Mucosa of gallbladder (tissue), 1 donor: ENCODE measurements around the gene LAMA5. TPM values are rescaled to one million over a fixed set of nuclear protein-coding genes. Genes with fewer than 3 reads are reported as not detected.

Source experiments
- DNase-seq: peaks from one replicate; pipeline ENCODE4 v3.0.0-alpha.2; 2020; ENCODE audit warnings: low spot score
- total RNA-seq: library from RNA; stranded (reverse); gene quantifications from one replicate; pipeline ENCODE4 v1.2.1, GENCODE V29; 2021
- donor health status: DM: no; HTN: no; CAD: no.

Gene LAMA5
- total RNA-seq, 1 donor from 2014 or later, result 298 TPM

DNA sequence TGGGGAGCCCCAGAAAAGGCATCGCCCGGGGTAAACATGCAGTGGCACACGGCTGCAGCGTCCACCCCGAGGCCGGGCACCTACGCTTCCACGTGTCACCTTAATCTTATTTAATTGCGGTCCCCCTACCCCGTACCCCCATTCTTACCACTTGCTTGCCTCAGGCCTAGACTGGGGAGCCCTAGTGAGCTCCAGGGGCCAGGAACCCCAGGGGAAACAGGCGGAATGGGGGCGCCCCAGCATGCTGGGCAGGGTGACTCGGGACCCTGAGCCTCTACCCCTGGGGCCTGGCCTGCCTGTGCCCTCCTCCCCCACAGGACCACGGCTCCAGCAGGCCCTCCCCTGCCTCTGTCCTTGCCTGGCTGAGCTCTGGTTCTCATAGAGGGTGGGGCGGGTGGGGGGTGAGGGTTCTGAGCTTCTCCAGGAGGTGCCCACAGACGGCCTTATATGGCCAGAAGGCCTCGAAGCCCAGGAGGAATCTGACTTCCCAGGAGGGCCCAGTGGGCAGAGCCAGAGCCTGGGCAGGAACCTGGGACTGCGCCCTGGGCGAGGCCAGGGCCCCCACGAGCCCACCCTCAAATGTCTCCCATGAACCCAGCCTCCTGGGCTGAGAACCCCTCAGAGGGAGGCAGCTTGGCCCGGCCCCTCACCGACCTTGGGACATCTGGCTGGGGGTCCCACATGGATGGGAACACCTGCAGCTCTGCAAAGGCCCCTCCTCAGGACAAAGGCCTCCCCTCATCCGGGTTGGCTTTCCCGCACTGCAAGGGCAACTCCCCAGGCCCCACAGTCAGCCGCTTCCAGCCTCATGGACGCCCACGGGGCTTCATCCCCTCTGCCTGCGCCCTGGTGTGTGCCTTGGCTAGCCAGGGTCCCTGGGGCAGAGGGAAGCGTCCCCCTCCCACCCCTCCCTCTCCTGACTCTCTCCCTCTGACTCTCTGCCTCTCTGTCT, 5.2 kb upstream of the LAMA5 start:
- DNase-seq, result no peak

GRCh38 chr20:62371588-62372041, 4.5 kb upstream of the LAMA5 start:
- DNase-seq, result no peak

- DNase-seq, result no peak
Measured at GRCh38 chr20:62370807-62371587, 3.9 kb upstream of the LAMA5 start.

- DNase-seq, result no peak
Measured at GRCh38 chr20:62370115-62370806, 3.1 kb upstream of the LAMA5 start.

DNA sequence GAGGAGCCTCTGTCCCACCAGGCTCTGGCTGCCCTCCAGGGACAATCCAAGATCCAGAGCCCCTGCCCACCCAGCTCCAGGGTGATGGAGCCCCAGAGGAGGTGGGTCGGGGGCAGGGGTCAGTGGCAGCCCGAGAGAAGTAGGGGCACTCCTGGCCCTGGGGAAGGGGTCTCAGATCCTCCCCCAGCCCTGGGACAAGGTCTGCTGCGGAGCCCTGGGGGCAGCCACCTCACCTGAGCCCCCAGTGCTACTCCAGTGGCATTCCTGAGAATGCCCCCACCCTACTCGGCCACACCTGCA, 2.7 kb upstream of the LAMA5 start:
- DNase-seq, result no peak

DNA sequence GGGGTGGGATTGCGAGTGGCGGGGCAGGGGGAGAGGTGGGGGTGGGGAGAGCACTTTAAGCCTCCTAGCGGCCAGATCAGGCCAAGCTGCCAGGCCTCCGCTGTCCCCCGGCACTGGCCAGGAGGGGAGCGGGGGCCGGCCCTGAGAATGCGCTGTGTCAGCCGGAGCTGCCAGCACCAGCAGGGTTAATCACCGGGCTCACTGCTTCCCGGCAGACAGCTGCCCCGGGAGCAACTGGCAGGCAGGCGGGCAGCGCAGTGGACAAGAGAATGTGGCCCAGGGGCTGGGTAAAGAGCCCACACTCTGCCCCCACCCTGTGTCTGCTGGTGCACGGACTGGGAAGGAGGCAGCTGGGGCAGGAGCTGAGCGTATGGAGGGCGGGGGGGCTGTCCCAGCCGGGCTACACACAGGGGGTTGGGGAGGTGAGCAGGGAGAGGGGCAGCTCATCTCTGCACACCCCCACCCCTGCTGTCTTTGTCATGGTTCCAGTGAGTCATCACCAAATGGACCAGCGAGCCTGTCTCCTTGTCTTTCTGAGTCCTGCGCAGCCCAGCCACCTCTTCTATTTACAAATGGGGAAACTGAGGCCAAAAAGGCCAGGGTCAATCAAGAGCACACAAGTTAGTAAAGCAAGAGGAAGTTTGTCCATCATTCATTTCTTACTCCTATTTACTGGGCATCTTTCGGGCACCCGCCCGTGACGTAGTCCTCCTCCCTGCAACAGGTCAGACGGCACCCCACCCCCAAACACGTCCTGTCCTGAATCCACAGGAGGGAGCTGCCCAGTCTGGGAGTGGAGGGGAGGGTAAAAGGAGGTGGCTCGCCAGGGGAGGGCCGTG, 2.1 kb upstream of the LAMA5 start:
- no peak for DNase-seq

- DNase-seq, result no peak
Measured at GRCh38 chr20:62368392-62368975, 1.4 kb upstream of the LAMA5 start.

GRCh38 chr20:62367633-62368391, 700 bp upstream of the LAMA5 start:
- DNase-seq, result no peak

GRCh38 chr20:62366370-62367135, 559 bp downstream of the LAMA5 start:
- DNase-seq, result no peak

GRCh38 chr20:62365814-62366369, 1.2 kb downstream of the LAMA5 start:
- no peak for DNase-seq

DNA sequence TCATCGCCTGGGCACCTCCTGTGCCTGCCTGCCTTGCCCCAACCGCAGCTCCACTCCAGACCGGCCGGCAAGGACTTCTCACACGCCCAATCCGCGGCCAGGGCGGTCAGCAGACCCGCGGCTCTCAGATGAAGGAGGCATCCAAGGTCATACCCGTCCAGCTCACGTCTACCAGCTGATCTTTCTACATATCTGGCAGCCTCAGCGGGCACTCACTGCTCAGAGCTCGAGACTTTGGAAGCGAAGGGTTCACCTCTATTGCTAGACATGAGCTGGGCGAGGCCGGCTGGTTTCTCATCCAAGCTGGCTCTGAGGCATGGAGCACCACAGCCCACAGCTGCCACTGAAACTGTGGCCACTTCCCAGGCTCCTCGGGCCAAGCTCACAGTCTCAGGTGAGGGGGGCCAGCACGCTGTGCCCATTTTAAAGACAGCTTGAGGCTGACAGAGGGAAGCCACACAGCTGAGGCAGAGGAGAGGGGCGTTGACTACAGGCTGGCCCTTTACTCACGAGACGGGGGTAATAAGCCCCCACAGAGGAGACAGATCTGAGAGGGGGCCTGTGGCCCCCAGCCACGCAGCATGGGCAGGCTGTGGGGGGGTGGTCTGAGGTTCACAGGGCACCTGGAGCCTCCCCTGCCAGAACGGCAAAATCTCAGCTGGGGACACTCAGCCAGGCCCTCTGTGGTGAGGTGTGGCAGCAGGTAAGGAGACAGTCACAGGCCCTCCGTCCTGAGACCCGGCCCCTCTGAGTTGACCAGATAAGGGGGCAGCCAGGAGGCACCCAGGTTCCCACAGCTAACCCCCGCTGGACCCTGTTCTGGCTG, 2.0 kb downstream of the LAMA5 start:
- DNase-seq, result no peak

DNA sequence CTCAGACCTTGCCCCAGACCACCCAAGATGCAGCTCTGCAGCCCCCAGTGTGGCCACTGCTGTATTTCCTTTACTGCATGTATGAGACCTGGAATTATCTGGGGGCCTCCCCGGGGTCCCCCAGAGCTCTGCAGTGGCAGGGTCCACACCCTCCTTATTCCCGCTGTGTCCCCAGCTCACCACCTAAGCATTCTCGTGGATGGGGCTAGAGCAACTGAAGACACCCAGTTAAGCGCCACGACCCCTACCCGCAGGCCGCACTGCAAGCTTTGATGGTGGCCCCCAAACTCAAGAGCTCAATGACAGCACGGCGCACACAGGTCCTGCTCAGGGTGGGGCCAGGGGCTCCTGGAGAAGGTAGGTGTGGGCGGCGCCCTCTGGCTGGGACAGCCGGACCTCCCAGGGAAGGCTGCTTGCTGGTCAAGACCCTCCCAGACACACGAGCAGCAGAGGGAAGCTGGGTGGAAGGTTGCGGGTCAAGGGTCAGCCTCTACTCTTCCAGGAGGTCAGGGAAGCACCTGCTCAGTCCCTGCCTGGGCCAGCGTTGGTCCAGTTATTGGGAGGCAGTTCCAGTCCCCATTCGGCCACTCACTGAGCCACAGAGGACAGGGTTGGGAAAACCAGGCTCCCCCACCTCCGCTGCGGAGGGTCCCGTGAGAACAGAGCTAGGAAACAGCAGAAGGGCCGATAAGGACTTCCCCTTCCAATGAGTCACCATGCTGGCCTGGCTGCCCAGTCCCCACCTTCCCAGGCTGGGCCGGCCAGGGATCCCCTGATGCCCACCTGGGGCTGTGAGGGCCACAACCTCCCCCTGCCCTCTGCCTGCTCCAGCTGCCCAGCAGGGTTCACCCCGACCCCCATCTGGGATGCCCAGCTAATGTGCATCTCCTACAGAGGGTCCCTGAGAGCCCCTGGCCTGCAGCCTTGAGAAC, 2.9 kb downstream of the LAMA5 start:
- no peak for DNase-seq

DNA sequence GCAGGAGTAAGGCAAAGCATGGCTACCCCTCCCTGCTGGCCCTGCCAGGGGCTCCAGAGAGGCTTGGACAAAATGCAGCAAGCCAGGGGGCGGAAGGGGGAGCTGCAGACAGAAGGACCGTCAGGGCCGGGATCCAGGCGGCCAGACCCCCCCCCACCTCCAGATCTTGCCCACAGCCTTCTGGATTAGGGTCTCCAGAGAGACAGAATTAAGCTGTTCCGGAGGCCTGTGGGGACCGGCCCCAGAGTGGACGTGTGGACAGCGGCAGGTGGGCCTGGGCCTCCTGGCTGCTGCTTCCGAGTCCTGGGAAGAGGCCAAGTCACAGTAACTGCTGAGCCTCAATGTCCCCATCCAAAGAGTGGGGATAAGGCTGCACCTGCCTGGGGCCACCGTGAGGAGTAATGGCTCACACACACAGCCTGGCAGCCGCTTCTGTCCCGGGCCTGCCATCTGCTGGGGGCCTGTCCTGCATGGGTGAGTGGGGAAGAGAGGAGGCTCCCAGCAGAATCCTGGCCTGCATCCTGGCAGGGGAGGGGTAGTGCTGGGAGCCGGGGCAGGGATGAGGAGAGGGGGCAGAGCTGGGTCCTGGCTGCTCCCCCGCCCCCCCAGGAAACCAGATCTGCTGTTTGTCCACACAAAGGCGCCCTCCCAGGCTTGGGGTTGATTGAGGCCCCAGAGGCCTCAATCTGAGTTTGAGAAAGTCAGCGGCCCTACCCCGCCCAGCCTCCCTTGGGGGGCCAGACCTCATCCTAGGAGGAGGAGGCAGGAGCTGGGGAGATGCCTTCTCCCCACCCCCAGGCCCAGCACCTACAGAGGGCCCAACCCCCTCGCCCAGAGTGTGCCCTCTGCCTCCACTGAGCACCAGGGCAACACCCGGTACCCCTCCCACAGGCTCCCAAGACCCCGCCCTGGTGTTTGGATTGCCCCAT, 3.9 kb downstream of the LAMA5 start:
- DNase-seq, result no peak

DNA sequence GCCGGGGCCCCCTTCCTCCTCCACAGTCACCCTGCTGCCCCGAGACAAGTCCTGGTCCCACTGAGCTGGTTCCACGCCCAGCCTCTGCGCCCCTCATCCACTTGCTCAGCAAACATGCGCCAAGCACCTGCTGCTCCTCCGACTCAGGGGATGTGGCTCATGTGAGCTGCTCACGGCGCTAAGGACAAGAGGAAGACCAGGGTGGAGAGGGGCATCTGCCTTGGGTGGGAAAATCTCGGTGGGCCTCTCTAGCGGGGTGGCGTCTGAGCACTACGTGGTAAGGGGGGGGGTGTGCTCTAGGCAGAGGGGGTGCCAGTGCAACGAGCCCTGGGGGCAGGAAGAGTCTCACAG, 4.5 kb downstream of the LAMA5 start:
- DNase-seq, result no peak

GRCh38 chr20:62361799-62362589, 5.1 kb downstream of the LAMA5 start:
- no peak for DNase-seq
